Measurements from ENCODE around the gene SMG6.
A peak's percentile ranks its signal among the peaks of the same experiment; 100 is the strongest.
"Not testable (repeated sequence)": the region's sequence is repeated elsewhere in the genome, so short reads cannot be mapped to it uniquely, and the experiment has no call there.

The SMG6 gene

GRCh38 chr17:2303204-2304188 is at the start of gene SMG6, which contains the start of gene SRR:
SMG6 (minus strand) TSS chr17:2303785; CDS start chr17:2303720, 65 bp downstream.
SRR (plus strand) TSS chr17:2303950; CDS start chr17:2315561, 11,611 bp downstream.
- peak; percentile 93 to 97 for DNase-seq

- no peak for DNase-seq
Observed at GRCh38 chr17:2351269-2351668, 47.7 kb upstream of the SMG6 start.

- no peak for DNase-seq
Observed at GRCh38 chr17:2347805-2348685, 44.5 kb upstream of the SMG6 start.

- no peak for DNase-seq
Observed at GRCh38 chr17:2346475-2346874, 42.9 kb upstream of the SMG6 start.

GRCh38 chr17:2344528-2344927 is 40.9 kb upstream of the SMG6 start:
- no peak for DNase-seq

- peak in 1 of 2 donors; percentile 11 for DNase-seq
Observed at GRCh38 chr17:2343421-2343820, 39.8 kb upstream of the SMG6 start.

- no peak for DNase-seq
Observed at GRCh38 chr17:2338315-2338657, 34.7 kb upstream of the SMG6 start.

GRCh38 chr17:2337544-2338314 is 34.1 kb upstream of the SMG6 start:
- peak; percentile 40 to 65 for DNase-seq

GRCh38 chr17:2336852-2337543 is 33.4 kb upstream of the SMG6 start, which contains the start of gene SGSM2:
SGSM2 (plus strand) TSS chr17:2337501; CDS start chr17:2337689, 188 bp downstream.
- DNase-seq, result peak; percentile 65 to 79

GRCh38 chr17:2336215-2336851 is 32.7 kb upstream of the SMG6 start, which contains the start of gene TSR1:
TSR1 (minus strand) TSS chr17:2336457; CDS start chr17:2336427, 30 bp downstream.
- DNase-seq, result peak; percentile 81 to 87

- DNase-seq, result no peak
Observed at GRCh38 chr17:2335726-2336214, 32.2 kb upstream of the SMG6 start.

GRCh38 chr17:2331303-2331702 is 27.7 kb upstream of the SMG6 start:
- DNase-seq, result no peak

GRCh38 chr17:2323629-2324314 is 20.2 kb upstream of the SMG6 start:
- no peak for DNase-seq

- no peak for DNase-seq
Observed at GRCh38 chr17:2321399-2321798, 17.8 kb upstream of the SMG6 start.

GRCh38 chr17:2319051-2319450 is 15.5 kb upstream of the SMG6 start:
- no peak for DNase-seq

GRCh38 chr17:2317796-2318195 is 14.2 kb upstream of the SMG6 start:
- DNase-seq, result no peak

GRCh38 chr17:2316916-2317205 is 13.3 kb upstream of the SMG6 start:
- not testable (repeated sequence) for DNase-seq

GRCh38 chr17:2312736-2313135 is 9.2 kb upstream of the SMG6 start:
- no peak for DNase-seq

GRCh38 chr17:2309338-2310154 is 6.0 kb upstream of the SMG6 start:
- no peak for DNase-seq

- DNase-seq, result no peak
Observed at GRCh38 chr17:2304931-2305330, 1.3 kb upstream of the SMG6 start.

Measured in CD4-positive, alpha-beta T cell treated with Interferon alpha-2 for 1 hour (primary cell).